ENCODE measurements around the gene POLA2. TPM values are rescaled to one million over a fixed set of nuclear protein-coding genes. Genes with fewer than 3 reads are reported as not detected.
"Not testable (repeated sequence)": the region's sequence is repeated elsewhere in the genome, so short reads cannot be mapped to it uniquely, and the experiment has no call there.

POLA2 gene
- total RNA-seq, 1 experiment from 2014 or later: 54.6 TPM

GRCh38 chr11:65316227-65317024, 54.7 kb downstream of the POLA2 start:
- H3K4me3 ChIP-seq: peak overlapping the region; percentile 79
- no peaks in the 10 kb centered on the region for H3K9me3 ChIP-seq (replicated peaks)
- H3K4me1 ChIP-seq: peaks cover 23% of the 10 kb centered on the region
- H3K27me3 ChIP-seq: no peaks in the 10 kb centered on the region
- H3K36me3 ChIP-seq: peaks cover 4% of the 10 kb centered on the region; the same call in 1 of the 2 replicates
- peak overlapping the region; percentile 46 for H3K27ac ChIP-seq
- peak in 1 of 2 experiments; percentile 48 for DNase-seq

- Histone ChIP-seq H3K27me3 (no peaks in the 10 kb centered on the region), H3K4me1 (peaks cover 21% of the 10 kb centered on the region), H3K4me3 (peak overlapping the region; percentile 79), H3K27ac (peak overlapping the region; percentile 46), H3K9me3 (replicated peaks) (no peaks in the 10 kb centered on the region), H3K36me3 (peaks cover 10% of the 10 kb centered on the region)
- DNase-seq: peak in 1 of 2 experiments; percentile 54
Observed at GRCh38 chr11:65317025-65317786, 55.4 kb downstream of the POLA2 start.

DNA sequence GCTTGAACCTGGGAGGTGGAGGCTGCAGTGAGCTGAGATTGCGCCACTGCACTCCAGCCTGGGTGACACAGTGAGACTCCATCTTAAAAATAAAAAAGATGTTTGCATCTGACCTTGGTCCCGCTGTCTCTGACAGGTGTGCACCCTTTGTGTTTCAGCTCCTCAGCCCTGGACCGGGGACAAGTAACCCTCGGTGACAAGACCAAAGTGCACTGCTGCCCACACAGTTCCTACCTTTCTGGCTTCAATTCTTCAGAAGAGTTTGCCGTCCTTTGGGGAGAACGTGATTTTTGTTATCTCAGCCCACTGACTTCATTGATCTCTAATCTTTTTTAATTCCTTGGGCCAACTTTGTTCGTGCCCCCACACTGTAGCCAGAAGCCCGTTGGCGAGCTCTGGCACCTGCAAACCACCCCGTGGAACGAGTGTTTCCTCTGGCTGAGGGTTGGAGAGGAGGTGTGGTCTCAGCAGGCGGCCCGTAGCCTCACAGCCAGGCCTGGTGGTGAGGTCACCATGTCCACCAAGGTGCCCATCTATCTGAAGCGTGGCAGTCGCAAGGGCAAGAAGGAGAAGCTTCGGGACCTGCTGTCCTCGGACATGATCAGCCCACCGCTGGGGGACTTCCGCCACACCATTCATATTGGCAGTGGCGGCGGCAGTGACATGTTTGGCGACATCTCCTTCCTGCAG, 58.8 kb downstream of the POLA2 start:
- Histone ChIP-seq H3K27me3 (no peaks in the 10 kb centered on the region), H3K27ac (no peak overlapping the region), H3K36me3 (peaks cover 10% of the 10 kb centered on the region), H3K4me1 (peaks cover 13% of the 10 kb centered on the region), H3K4me3 (no peak overlapping the region), H3K9me3 (replicated peaks) (no peaks in the 10 kb centered on the region)
- no peak for DNase-seq

DNA sequence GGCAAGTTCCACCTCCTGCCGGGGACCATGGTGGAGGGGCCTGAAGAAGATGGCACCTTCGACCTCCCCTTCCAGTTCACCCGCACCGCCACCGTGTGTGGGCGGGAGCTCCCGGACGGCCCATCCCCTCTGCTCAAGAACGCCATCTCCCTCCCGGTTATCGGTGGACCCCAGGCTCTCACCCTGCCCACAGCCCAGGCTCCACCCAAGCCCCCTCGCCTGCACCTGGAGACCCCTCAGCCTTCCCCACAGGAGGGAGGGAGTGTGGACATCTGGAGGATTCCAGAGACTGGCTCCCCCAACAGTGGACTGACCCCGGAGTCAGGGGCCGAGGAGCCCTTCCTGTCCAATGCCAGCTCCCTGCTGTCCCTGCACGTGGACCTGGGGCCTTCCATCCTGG, 59.3 kb downstream of the POLA2 start:
- Histone ChIP-seq H3K4me1 (peaks cover 13% of the 10 kb centered on the region), H3K27ac (no peak overlapping the region), H3K9me3 (replicated peaks) (no peaks in the 10 kb centered on the region), H3K4me3 (no peak overlapping the region), H3K36me3 (peaks cover 10% of the 10 kb centered on the region), H3K27me3 (no peaks in the 10 kb centered on the region)
- DNase-seq: no peak

- Histone ChIP-seq H3K4me3 (no peak overlapping the region), H3K36me3 (peaks cover 10% of the 10 kb centered on the region), H3K27ac (no peak overlapping the region), H3K4me1 (peaks cover 6% of the 10 kb centered on the region; the same call in 1 of the 2 replicates), H3K9me3 (replicated peaks) (no peaks in the 10 kb centered on the region), H3K27me3 (no peaks in the 10 kb centered on the region)
- no peak for DNase-seq
Observed at GRCh38 chr11:65321828-65322485, 60.2 kb downstream of the POLA2 start.

DNA sequence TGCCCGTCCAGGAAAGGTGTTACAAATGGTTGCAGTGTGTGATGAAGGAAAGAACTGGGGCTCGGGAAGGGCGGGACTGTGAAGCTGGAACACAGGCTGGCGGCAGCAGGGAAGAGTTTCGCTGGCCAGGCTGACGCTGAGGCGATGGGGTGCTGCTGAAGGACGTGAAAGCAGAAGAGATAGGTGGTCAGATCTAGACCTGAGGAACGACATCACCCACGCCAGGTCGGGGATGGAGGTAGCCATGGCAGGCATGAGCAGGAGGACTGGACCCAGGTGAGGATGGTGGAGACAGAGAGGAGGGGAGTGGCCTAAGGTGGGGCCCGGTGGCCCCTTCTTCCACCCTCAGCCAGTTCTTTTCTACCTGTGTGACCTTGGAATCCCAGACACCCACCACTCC, 62.1 kb downstream of the POLA2 start:
- H3K4me1 ChIP-seq: no peaks in the 10 kb centered on the region
- DNase-seq: no peak
- H3K9me3 ChIP-seq (replicated peaks): no peaks in the 10 kb centered on the region
- H3K4me3 ChIP-seq: no peak overlapping the region
- H3K27me3 ChIP-seq: no peaks in the 10 kb centered on the region
- peaks cover 10% of the 10 kb centered on the region for H3K36me3 ChIP-seq
- H3K27ac ChIP-seq: no peak overlapping the region

- H3K27ac ChIP-seq: no peak overlapping the region
- DNase-seq: no peak
- peaks cover 10% of the 10 kb centered on the region for H3K36me3 ChIP-seq
- H3K27me3 ChIP-seq: no peaks in the 10 kb centered on the region
- H3K4me3 ChIP-seq: no peak overlapping the region
- H3K9me3 ChIP-seq (replicated peaks): no peaks in the 10 kb centered on the region
- H3K4me1 ChIP-seq: no peaks in the 10 kb centered on the region
Observed at GRCh38 chr11:65325435-65325834, 63.7 kb downstream of the POLA2 start.

- peaks cover under 1% of the 10 kb centered on the region; the same call in 1 of the 2 replicates for H3K36me3 ChIP-seq
- H3K4me3 ChIP-seq: no peak overlapping the region
- no peaks in the 10 kb centered on the region for H3K4me1 ChIP-seq
- no peak for DNase-seq
- no peak overlapping the region for H3K27ac ChIP-seq
- H3K9me3 ChIP-seq (replicated peaks): no peaks in the 10 kb centered on the region
- H3K27me3 ChIP-seq: no peaks in the 10 kb centered on the region
Observed at GRCh38 chr11:65327021-65327420, 65.3 kb downstream of the POLA2 start.

- no peaks in the 10 kb centered on the region for H3K4me1 ChIP-seq
- no peak overlapping the region for H3K27ac ChIP-seq
Observed at GRCh38 chr11:65329478-65329877, 67.7 kb downstream of the POLA2 start.

GRCh38 chr11:65329944-65330403, 68.2 kb downstream of the POLA2 start:
- DNase-seq: peak; percentile 84 to 96
- no peaks in the 10 kb centered on the region for H3K36me3 ChIP-seq
- H3K4me1 ChIP-seq: no peaks in the 10 kb centered on the region
- no peaks in the 10 kb centered on the region for H3K27me3 ChIP-seq
- H3K9me3 ChIP-seq (replicated peaks): no peaks in the 10 kb centered on the region
- H3K27ac ChIP-seq: no peak overlapping the region
- H3K4me3 ChIP-seq: peak overlapping the region; percentile 29

More at GRCh38 chr11:65329478-65329877, 67.7 kb downstream of the POLA2 start:
- peak overlapping the region; percentile 29 for H3K4me3 ChIP-seq
- H3K36me3 ChIP-seq: no peaks in the 10 kb centered on the region
- H3K9me3 ChIP-seq (replicated peaks): no peaks in the 10 kb centered on the region
- DNase-seq: no peak
- H3K27me3 ChIP-seq: no peaks in the 10 kb centered on the region

DNA sequence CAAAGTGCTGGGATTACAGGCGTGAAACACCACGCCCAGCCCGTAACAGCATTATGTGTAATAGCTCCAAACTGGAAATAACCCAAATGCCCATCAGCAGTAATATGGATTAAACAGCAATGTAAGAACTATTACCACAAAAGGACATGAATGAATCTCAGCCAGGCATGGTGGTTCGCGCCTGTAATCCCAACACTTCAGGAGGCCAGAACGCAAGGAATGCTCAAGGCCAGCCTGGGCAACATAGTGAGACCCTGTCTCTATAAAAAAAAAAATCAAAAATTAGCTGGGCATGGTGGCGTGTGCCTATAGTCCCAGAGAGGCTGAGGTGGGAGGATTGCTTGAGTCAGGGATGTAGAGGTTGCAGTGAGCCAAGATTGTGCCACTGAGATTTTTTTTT, 68.8 kb downstream of the POLA2 start:
- Histone ChIP-seq H3K4me3 (no peak overlapping the region; the same call in 1 of the 2 replicates), H3K4me1 (no peaks in the 10 kb centered on the region), H3K36me3 (no peaks in the 10 kb centered on the region), H3K9me3 (replicated peaks) (no peaks in the 10 kb centered on the region), H3K27ac (no peak overlapping the region), H3K27me3 (no peaks in the 10 kb centered on the region)
- no peak for DNase-seq

DNA sequence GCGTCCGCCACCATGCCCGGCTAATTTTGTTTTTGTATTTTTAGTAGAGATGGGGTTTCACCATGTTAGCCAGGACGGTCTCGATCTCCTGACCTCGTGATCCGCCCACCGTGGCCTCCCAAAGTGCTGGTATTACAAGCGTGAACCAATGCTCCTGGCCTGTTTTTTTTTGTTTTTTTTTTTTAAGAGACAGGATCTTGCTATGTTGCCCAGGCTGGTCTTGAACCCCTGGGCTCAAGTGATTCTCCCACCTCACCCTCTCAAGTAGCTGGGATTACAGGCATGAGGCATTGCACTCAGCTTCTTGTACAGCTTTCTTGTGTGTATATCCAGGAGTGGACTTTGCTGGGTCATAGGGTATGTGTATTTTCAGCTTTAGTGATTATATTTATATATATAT, 70.8 kb downstream of the POLA2 start:
- H3K9me3 ChIP-seq (replicated peaks); DNase-seq; H3K27ac ChIP-seq; H3K36me3 ChIP-seq; H3K4me1 ChIP-seq; H3K27me3 ChIP-seq; H3K4me3 ChIP-seq: not testable (repeated sequence)

DNA sequence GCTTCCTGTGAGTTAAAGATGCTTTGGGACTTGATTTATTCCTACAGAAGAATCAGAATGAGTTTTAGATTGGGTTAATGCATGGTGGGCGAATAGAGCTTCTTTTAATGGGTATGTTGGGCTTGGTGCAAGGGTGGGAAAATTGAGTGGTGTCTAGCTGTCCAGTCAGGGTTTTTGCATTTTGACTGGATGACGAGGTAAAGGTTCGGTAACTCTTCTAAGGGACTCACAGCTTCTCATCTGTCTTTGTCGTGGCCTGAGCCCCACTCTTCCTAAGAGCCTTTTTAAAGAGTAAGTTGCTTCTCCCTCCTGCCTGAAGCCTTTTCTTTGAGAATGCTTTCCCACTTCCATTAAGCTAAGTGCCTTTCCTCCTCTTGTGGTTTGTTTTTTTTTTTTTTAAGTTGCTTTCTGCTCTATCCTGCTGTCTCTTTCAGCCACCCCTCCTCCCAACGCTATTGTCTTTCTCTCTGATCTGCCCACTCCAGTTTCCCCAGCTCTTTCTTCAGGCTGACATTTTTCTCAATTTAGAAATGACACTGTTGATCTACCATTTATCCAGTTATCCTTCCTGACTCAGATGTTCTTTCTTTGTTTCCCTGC, 73.0 kb downstream of the POLA2 start:
- no peak for DNase-seq
- H3K27me3 ChIP-seq: no peaks in the 10 kb centered on the region
- H3K36me3 ChIP-seq: peaks cover 3% of the 10 kb centered on the region; the same call in 1 of the 2 replicates
- no peaks in the 10 kb centered on the region for H3K9me3 ChIP-seq (replicated peaks)
- H3K4me3 ChIP-seq: peak overlapping the region; percentile 83
- no peak overlapping the region for H3K27ac ChIP-seq
- H3K4me1 ChIP-seq: no peaks in the 10 kb centered on the region

- Histone ChIP-seq H3K4me3 (no peak overlapping the region), H3K4me1 (no peaks in the 10 kb centered on the region), H3K27ac (no peak overlapping the region), H3K36me3 (peaks cover 29% of the 10 kb centered on the region), H3K9me3 (replicated peaks) (no peaks in the 10 kb centered on the region), H3K27me3 (no peaks in the 10 kb centered on the region)
- no peak for DNase-seq
Observed at GRCh38 chr11:65338676-65339075, 76.9 kb downstream of the POLA2 start.

All from SJCRH30 (cell line).